Activated naive CD8-positive, alpha-beta T cell treated with anti-CD3 and anti-CD28 coated beads for 36 hours (primary cell): Measurements from ENCODE around the gene RERE. TPM values are rescaled to one million over a fixed set of nuclear protein-coding genes. Genes with fewer than 3 reads are reported as not detected.
"Not testable (repeated sequence)": the region's sequence is repeated elsewhere in the genome, so short reads cannot be mapped to it uniquely, and the experiment has no call there.

Source experiments
- DNase-seq: peaks from one replicate; pipeline ENCODE4 v3.0.0; 2021
- H3K27ac Mint-ChIP-seq: one replicate; pipeline ENCODE4 v1.8.0; 2022; ENCODE audit warnings: mild to moderate bottlenecking, moderate library complexity, mixed read lengths
- H3K27me3 Mint-ChIP-seq: one replicate; pipeline ENCODE4 v1.8.0; 2022; ENCODE audit warnings: mild to moderate bottlenecking, mixed read lengths
- H3K36me3 Mint-ChIP-seq: one replicate; pipeline ENCODE4 v1.8.0; 2021; ENCODE audit warnings: mild to moderate bottlenecking, mixed read lengths
- H3K4me1 Mint-ChIP-seq: one replicate; pipeline ENCODE4 v1.8.0; 2021; ENCODE audit warnings: mixed read lengths
- H3K4me3 Mint-ChIP-seq: one replicate; pipeline ENCODE4 v1.8.0; 2022; ENCODE audit warnings: mild to moderate bottlenecking, moderate library complexity, mixed read lengths
- H3K9me3 Mint-ChIP-seq: one replicate; pipeline ENCODE4 v1.8.0; 2022; ENCODE audit warnings: mixed read lengths
- total RNA-seq, 2 experiments: library from RNA; stranded (reverse); gene quantifications; one replicate each; pipeline ENCODE4 v1.2.3, GENCODE V29; 2021

RERE gene
- total RNA-seq, 2 experiments from 2014 or later = 36.8 to 39.6 TPM

- H3K36me3 Mint-ChIP-seq = peaks cover 21% of the 10 kb centered on the region
Measured at GRCh38 chr1:8733484-8733883, 84.0 kb downstream of the RERE start.

GRCh38 chr1:8731162-8731561 lies 86.3 kb downstream of the RERE start:
- peaks cover 10% of the 10 kb centered on the region for H3K9me3 Mint-ChIP-seq
- H3K36me3 Mint-ChIP-seq = peaks cover 18% of the 10 kb centered on the region
- DNase-seq = no peak
- peaks cover 10% of the 10 kb centered on the region for H3K4me1 Mint-ChIP-seq
- no peak overlapping the region for H3K4me3 Mint-ChIP-seq
- H3K27ac Mint-ChIP-seq = no peak overlapping the region
- no peaks in the 10 kb centered on the region for H3K27me3 Mint-ChIP-seq

More at GRCh38 chr1:8733484-8733883, 84.0 kb downstream of the RERE start:
- Mint-ChIP-seq H3K27me3 (no peaks in the 10 kb centered on the region), H3K4me3 (no peak overlapping the region), H3K27ac (no peak overlapping the region), H3K4me1 (peaks cover 3% of the 10 kb centered on the region), H3K9me3 (peaks cover 10% of the 10 kb centered on the region)
- DNase-seq = no peak

GRCh38 chr1:8728464-8728863 lies 89.0 kb downstream of the RERE start:
- H3K27ac Mint-ChIP-seq = no peak overlapping the region

GRCh38 chr1:8727809-8728213 lies 89.6 kb downstream of the RERE start:
- Mint-ChIP-seq H3K36me3 (peaks cover 18% of the 10 kb centered on the region), H3K4me1 (peaks cover 15% of the 10 kb centered on the region), H3K27me3 (no peaks in the 10 kb centered on the region), H3K9me3 (peaks cover 10% of the 10 kb centered on the region), H3K27ac (no peak overlapping the region), H3K4me3 (no peak overlapping the region)
- no peak for DNase-seq

More at GRCh38 chr1:8728464-8728863, 89.0 kb downstream of the RERE start:
- Mint-ChIP-seq H3K4me3 (no peak overlapping the region), H3K9me3 (peaks cover 10% of the 10 kb centered on the region), H3K36me3 (peaks cover 18% of the 10 kb centered on the region), H3K27me3 (no peaks in the 10 kb centered on the region), H3K4me1 (peaks cover 14% of the 10 kb centered on the region)
- no peak for DNase-seq

GRCh38 chr1:8727316-8727715 lies 90.1 kb downstream of the RERE start:
- H3K27me3 Mint-ChIP-seq, H3K27ac Mint-ChIP-seq, H3K9me3 Mint-ChIP-seq, H3K4me3 Mint-ChIP-seq, DNase-seq: not testable (repeated sequence)
- Mint-ChIP-seq H3K36me3 (peaks cover 17% of the 10 kb centered on the region), H3K4me1 (peaks cover 15% of the 10 kb centered on the region)

GRCh38 chr1:8726801-8727186 lies 90.6 kb downstream of the RERE start:
- not testable (repeated sequence) for H3K9me3 Mint-ChIP-seq, H3K4me3 Mint-ChIP-seq, DNase-seq, H3K27ac Mint-ChIP-seq, H3K27me3 Mint-ChIP-seq
- peaks cover 12% of the 10 kb centered on the region for H3K36me3 Mint-ChIP-seq
- peaks cover 15% of the 10 kb centered on the region for H3K4me1 Mint-ChIP-seq

- no peak overlapping the region for H3K27ac Mint-ChIP-seq
- H3K4me1 Mint-ChIP-seq = peaks cover 10% of the 10 kb centered on the region
- H3K27me3 Mint-ChIP-seq = no peaks in the 10 kb centered on the region
- no peak for DNase-seq
- no peaks in the 10 kb centered on the region for H3K36me3 Mint-ChIP-seq
- no peak overlapping the region for H3K4me3 Mint-ChIP-seq
- no peaks in the 10 kb centered on the region for H3K9me3 Mint-ChIP-seq
Measured at GRCh38 chr1:8723010-8723409, 94.4 kb downstream of the RERE start.

- Mint-ChIP-seq H3K36me3 (no peaks in the 10 kb centered on the region), H3K4me3 (no peak overlapping the region), H3K27ac (no peak overlapping the region), H3K9me3 (no peaks in the 10 kb centered on the region), H3K27me3 (no peaks in the 10 kb centered on the region), H3K4me1 (peaks cover 10% of the 10 kb centered on the region)
- DNase-seq = no peak
Measured at GRCh38 chr1:8722366-8722765, 95.1 kb downstream of the RERE start.

- Mint-ChIP-seq H3K4me3 (no peak overlapping the region), H3K27ac (no peak overlapping the region), H3K36me3 (no peaks in the 10 kb centered on the region), H3K4me1 (peaks cover 8% of the 10 kb centered on the region), H3K27me3 (no peaks in the 10 kb centered on the region), H3K9me3 (no peaks in the 10 kb centered on the region)
- no peak for DNase-seq
Measured at GRCh38 chr1:8721679-8722324, 95.6 kb downstream of the RERE start.

- no peak for DNase-seq
- Mint-ChIP-seq H3K4me3 (no peak overlapping the region), H3K4me1 (peaks cover 5% of the 10 kb centered on the region), H3K27ac (no peak overlapping the region), H3K27me3 (no peaks in the 10 kb centered on the region), H3K9me3 (no peaks in the 10 kb centered on the region), H3K36me3 (no peaks in the 10 kb centered on the region)
Measured at GRCh38 chr1:8720347-8720746, 97.1 kb downstream of the RERE start.

- H3K27me3 Mint-ChIP-seq = no peaks in the 10 kb centered on the region
- no peaks in the 10 kb centered on the region for H3K9me3 Mint-ChIP-seq
- H3K36me3 Mint-ChIP-seq = peaks cover 4% of the 10 kb centered on the region
- H3K4me1 Mint-ChIP-seq = peaks cover 9% of the 10 kb centered on the region
- H3K4me3 Mint-ChIP-seq = no peak overlapping the region
- no peak for DNase-seq
- H3K27ac Mint-ChIP-seq = no peak overlapping the region
Measured at GRCh38 chr1:8718850-8719361, 98.5 kb downstream of the RERE start.

GRCh38 chr1:8717148-8717547 lies 100.3 kb downstream of the RERE start:
- DNase-seq = no peak
- H3K36me3 Mint-ChIP-seq = peaks cover 4% of the 10 kb centered on the region
- no peaks in the 10 kb centered on the region for H3K9me3 Mint-ChIP-seq
- no peak overlapping the region for H3K27ac Mint-ChIP-seq
- H3K4me3 Mint-ChIP-seq = no peak overlapping the region
- H3K27me3 Mint-ChIP-seq = no peaks in the 10 kb centered on the region
- peaks cover 12% of the 10 kb centered on the region for H3K4me1 Mint-ChIP-seq

GRCh38 chr1:8716238-8716637 lies 101.2 kb downstream of the RERE start:
- DNase-seq = no peak
- Mint-ChIP-seq H3K9me3 (no peaks in the 10 kb centered on the region), H3K4me1 (peaks cover 17% of the 10 kb centered on the region), H3K4me3 (no peak overlapping the region), H3K36me3 (peaks cover 4% of the 10 kb centered on the region), H3K27me3 (no peaks in the 10 kb centered on the region), H3K27ac (no peak overlapping the region)

- Mint-ChIP-seq H3K4me3 (no peak overlapping the region), H3K27me3 (no peaks in the 10 kb centered on the region), H3K27ac (no peak overlapping the region), H3K36me3 (peaks cover 4% of the 10 kb centered on the region), H3K4me1 (peaks cover 18% of the 10 kb centered on the region), H3K9me3 (no peaks in the 10 kb centered on the region)
- DNase-seq = no peak
Measured at GRCh38 chr1:8714173-8714572, 103.3 kb downstream of the RERE start.

GRCh38 chr1:8712413-8713231 lies 104.8 kb downstream of the RERE start:
- Mint-ChIP-seq H3K27me3 (peaks cover 5% of the 10 kb centered on the region), H3K4me1 (peaks cover 18% of the 10 kb centered on the region), H3K4me3 (no peak overlapping the region), H3K27ac (no peak overlapping the region), H3K36me3 (peaks cover 8% of the 10 kb centered on the region), H3K9me3 (peaks cover 2% of the 10 kb centered on the region)
- DNase-seq = no peak
